HEK293 (cell line): ENCODE results near the gene TUBG2.
A peak's percentile ranks its signal among the peaks of the same experiment; 100 is the strongest.

ENCODE experiments used
- CTCF ChIA-PET: fragments of 350-600 bp; formaldehyde crosslinking; extraction: SDS; loops from one replicate; lab custom pipeline; 2021; ENCODE audit warnings: antibody characterized with exemption; lab: Yijun Ruan, JAX
- POLR2A ChIA-PET: fragments of 300-600 bp; formaldehyde crosslinking; extraction: SDS; loops from one replicate; lab custom pipeline; 2020; ENCODE audit warnings: antibody characterized with exemption, inconsistent platforms; lab: Yijun Ruan, JAX
- H3K27ac ChIP-seq: fragments of 200-500 bp; sonication (Bioruptor generic); 2 replicates; pipeline ENCODE4 v1.5.1; 2014; ENCODE audit warnings: low read depth, low read length, control low read depth, inconsistent platforms; ENCODE audit errors: extremely low read depth
- H3K36me3 ChIP-seq, 2 experiments: fragments of 200-500 bp in 1 of 2; sonication (Bioruptor generic) in 1 of 2; 1 replicate in 1 of 2; 2 replicates in 1 of 2; pipeline ENCODE4 v1.5.1; 2014 to 2017; ENCODE audit warnings: inconsistent platforms in 2 of 2, low read length in 2 of 2; ENCODE audit not compliant: control insufficient read depth in 2 of 2, insufficient read depth in 1 of 2
- H3K4me1 ChIP-seq: fragments of 200-500 bp; sonication (Bioruptor generic); 2 replicates; pipeline ENCODE4 v1.5.1; 2014; ENCODE audit warnings: mild to moderate bottlenecking, low read length, inconsistent platforms; ENCODE audit not compliant: control insufficient read depth, insufficient read depth
- H3K4me3 ChIP-seq: 2 replicates; pipeline ENCODE4 v1.5.1; 2011; ENCODE audit warnings: low read depth, mild to moderate bottlenecking, control low read depth, low read length, moderate library complexity
- H3K9me3 ChIP-seq: fragments of 200-500 bp; sonication (Bioruptor generic); 2 replicates; pipeline ENCODE4 v1.5.1; 2014; ENCODE audit warnings: low read depth, low read length, inconsistent platforms; ENCODE audit not compliant: control insufficient read depth, insufficient read depth
- GLIS2 ChIP-seq: fragments of 450-650 bp; formaldehyde crosslinking; IDR thresholded peaks from 2 replicates; pipeline ENCODE4 v1.5.1; 2016; ENCODE audit warnings: missing biosample characterization, missing genetic modification characterization
- HOXA7 ChIP-seq: sonication (generic); formaldehyde crosslinking; IDR thresholded peaks from 2 replicates; pipeline ENCODE4 v1.8.1; 2022; ENCODE audit warnings: missing genetic modification reagents, borderline replicate concordance
- KLF7 ChIP-seq: fragments of 450-650 bp; formaldehyde crosslinking; IDR thresholded peaks from 2 replicates; pipeline ENCODE4 v1.5.1; 2016; ENCODE audit warnings: missing biosample characterization, missing genetic modification characterization, borderline replicate concordance
- OSR2 ChIP-seq: fragments of 450-650 bp; formaldehyde crosslinking; IDR thresholded peaks from 2 replicates; pipeline ENCODE4 v1.5.1; 2016; ENCODE audit warnings: missing biosample characterization, missing genetic modification characterization
- PATZ1 ChIP-seq: fragments of 450-650 bp; formaldehyde crosslinking; IDR thresholded peaks from 2 replicates; pipeline ENCODE4 v1.5.1; 2016; ENCODE audit warnings: missing biosample characterization, missing genetic modification characterization
- REPIN1 ChIP-seq: fragments of 450-650 bp; formaldehyde crosslinking; IDR thresholded peaks from 2 replicates; pipeline ENCODE4 v1.5.1; 2017; ENCODE audit warnings: missing biosample characterization, missing genetic modification characterization, low read depth
- SP2 ChIP-seq: fragments of 450-650 bp; formaldehyde crosslinking; IDR thresholded peaks from 2 replicates; pipeline ENCODE4 v1.5.1; 2016; ENCODE audit warnings: missing biosample characterization, missing genetic modification characterization
- ZFP3 ChIP-seq: fragments of 450-650 bp; formaldehyde crosslinking; IDR thresholded peaks from 2 replicates; pipeline ENCODE4 v1.5.1; 2016; ENCODE audit warnings: low read depth, missing biosample characterization, missing genetic modification characterization
- ZFP41 ChIP-seq: fragments of 450-650 bp; formaldehyde crosslinking; IDR thresholded peaks from 2 replicates; pipeline ENCODE4 v1.5.1; 2016; ENCODE audit warnings: missing biosample characterization, missing genetic modification characterization, borderline replicate concordance
- ZNF10 ChIP-seq: fragments of 450-650 bp; formaldehyde crosslinking; IDR thresholded peaks from 2 replicates; pipeline ENCODE4 v1.5.1; 2017; ENCODE audit warnings: missing biosample characterization, missing genetic modification characterization
- ZNF114 ChIP-seq: fragments of 450-650 bp; formaldehyde crosslinking; IDR thresholded peaks from 2 replicates; pipeline ENCODE4 v1.5.0; 2017; ENCODE audit warnings: missing biosample characterization, missing genetic modification characterization
- ZNF121 ChIP-seq: fragments of 450-650 bp; formaldehyde crosslinking; IDR thresholded peaks from 2 replicates; pipeline ENCODE4 v1.5.1; 2016; ENCODE audit warnings: missing biosample characterization, missing genetic modification characterization
- ZNF16 ChIP-seq: fragments of 450-650 bp; formaldehyde crosslinking; IDR thresholded peaks from 2 replicates; pipeline ENCODE4 v1.5.1; 2016; ENCODE audit warnings: low read depth, missing biosample characterization, missing genetic modification characterization
- ZNF221 ChIP-seq: fragments of 450-650 bp; formaldehyde crosslinking; IDR thresholded peaks from 2 replicates; pipeline ENCODE4 v1.5.1; 2017; ENCODE audit warnings: missing biosample characterization, missing genetic modification characterization, borderline replicate concordance
- ZNF24 ChIP-seq: fragments of 450-650 bp; formaldehyde crosslinking; IDR thresholded peaks from 2 replicates; pipeline ENCODE4 v1.5.1; 2016; ENCODE audit warnings: missing biosample characterization, missing genetic modification characterization
- ZNF26 ChIP-seq: fragments of 450-650 bp; formaldehyde crosslinking; IDR thresholded peaks from 2 replicates; pipeline ENCODE4 v1.5.1; 2016; ENCODE audit warnings: missing biosample characterization, missing genetic modification characterization
- ZNF394 ChIP-seq: fragments of 450-650 bp; formaldehyde crosslinking; IDR thresholded peaks from 2 replicates; pipeline ENCODE4 v1.5.1; 2016; ENCODE audit warnings: missing biosample characterization, missing genetic modification characterization, mild to moderate bottlenecking, moderate library complexity, borderline replicate concordance
- ZNF404 ChIP-seq: fragments of 450-650 bp; formaldehyde crosslinking; IDR thresholded peaks from 2 replicates; pipeline ENCODE4 v1.5.1; 2017; ENCODE audit warnings: missing biosample characterization, missing genetic modification characterization
- ZNF449 ChIP-seq: fragments of 450-650 bp; formaldehyde crosslinking; IDR thresholded peaks from 2 replicates; pipeline ENCODE4 v1.5.1; 2017; ENCODE audit warnings: missing biosample characterization, mild to moderate bottlenecking, missing genetic modification characterization, moderate library complexity
- ZNF501 ChIP-seq: fragments of 450-650 bp; formaldehyde crosslinking; IDR thresholded peaks from 2 replicates; pipeline ENCODE4 v1.5.1; 2016; ENCODE audit warnings: missing biosample characterization, missing genetic modification characterization
- ZNF548 ChIP-seq: fragments of 450-650 bp; formaldehyde crosslinking; IDR thresholded peaks from 2 replicates; pipeline ENCODE4 v1.5.1; 2016; ENCODE audit warnings: missing biosample characterization, missing genetic modification characterization
- ZNF558 ChIP-seq: fragments of 450-650 bp; formaldehyde crosslinking; IDR thresholded peaks from 2 replicates; pipeline ENCODE4 v1.5.1; 2016; ENCODE audit warnings: missing biosample characterization, missing genetic modification characterization
- ZNF571 ChIP-seq: fragments of 450-650 bp; formaldehyde crosslinking; IDR thresholded peaks from 2 replicates; pipeline ENCODE4 v1.5.0; 2017; ENCODE audit warnings: missing biosample characterization, missing genetic modification characterization
- ZNF600 ChIP-seq: fragments of 450-650 bp; formaldehyde crosslinking; IDR thresholded peaks from 2 replicates; pipeline ENCODE4 v1.5.1; 2016; ENCODE audit warnings: missing biosample characterization, missing genetic modification characterization
- ZNF610 ChIP-seq: fragments of 450-650 bp; formaldehyde crosslinking; IDR thresholded peaks from 2 replicates; pipeline ENCODE4 v1.5.1; 2016; ENCODE audit warnings: missing biosample characterization, missing genetic modification characterization, borderline replicate concordance
- ZNF621 ChIP-seq: fragments of 450-650 bp; formaldehyde crosslinking; IDR thresholded peaks from 2 replicates; pipeline ENCODE4 v1.5.1; 2017; ENCODE audit warnings: missing biosample characterization, missing genetic modification characterization
- ZNF660 ChIP-seq: fragments of 450-650 bp; IDR thresholded peaks from 2 replicates; pipeline ENCODE4 v1.5.1; 2018; ENCODE audit warnings: missing biosample characterization, mild to moderate bottlenecking, missing genetic modification characterization
- ZNF747 ChIP-seq: fragments of 450-650 bp; formaldehyde crosslinking; IDR thresholded peaks from 2 replicates; pipeline ENCODE4 v1.5.1; 2016; ENCODE audit warnings: missing biosample characterization, missing genetic modification characterization
- ZNF776 ChIP-seq: fragments of 450-650 bp; formaldehyde crosslinking; IDR thresholded peaks from 2 replicates; pipeline ENCODE4 v1.5.0; 2017; ENCODE audit warnings: missing biosample characterization, missing genetic modification characterization, borderline replicate concordance
- ZNF791 ChIP-seq: fragments of 450-650 bp; formaldehyde crosslinking; IDR thresholded peaks from 2 replicates; pipeline ENCODE4 v1.5.1; 2016; ENCODE audit warnings: missing biosample characterization, missing genetic modification characterization
- ZNF843 ChIP-seq: fragments of 450-650 bp; formaldehyde crosslinking; IDR thresholded peaks from 2 replicates; pipeline ENCODE4 v1.5.1; 2016; ENCODE audit warnings: missing biosample characterization, missing genetic modification characterization
- TF ChIP-seq, protein P1 (sequence below): fragments of 450-650 bp; formaldehyde crosslinking; IDR thresholded peaks from 2 replicates; pipeline ENCODE4 v1.5.0; 2017; ENCODE audit warnings: missing biosample characterization, missing genetic modification characterization, borderline replicate concordance

The TUBG2 gene

DNA sequence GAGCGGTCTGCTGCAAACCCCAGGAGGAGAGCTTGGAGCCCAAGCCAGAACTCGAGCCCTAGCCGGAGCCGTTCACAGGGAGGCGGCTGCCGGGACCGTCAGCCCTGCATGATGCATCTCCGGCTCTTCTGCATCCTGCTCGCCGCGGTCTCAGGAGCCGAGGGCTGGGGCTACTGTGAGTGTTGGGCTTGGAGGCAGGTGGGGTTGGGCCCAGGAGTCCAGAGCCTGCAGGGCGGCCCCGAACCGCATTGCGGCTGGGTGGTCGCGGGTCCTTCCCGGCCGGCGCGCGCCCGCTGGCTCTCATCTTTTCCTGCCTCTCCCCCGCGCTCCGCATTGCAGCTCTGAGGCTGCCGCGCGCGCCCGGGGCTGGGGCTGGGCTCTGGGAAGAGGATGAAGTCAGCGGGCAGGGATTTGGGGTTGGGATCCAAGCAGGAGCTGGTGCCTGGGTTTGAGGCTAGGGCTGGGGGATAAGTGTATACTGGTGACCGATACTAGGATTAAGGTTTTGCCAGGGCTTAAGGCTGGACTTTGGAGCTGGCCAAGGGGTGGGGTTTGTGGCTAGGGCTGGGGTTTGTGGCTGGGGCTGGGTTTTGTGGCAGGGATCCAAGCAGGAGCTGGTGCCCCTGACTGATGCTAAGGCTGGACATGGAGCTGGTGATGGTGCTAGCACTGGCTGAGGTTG, 23.8 kb downstream of the TUBG2 start:
- CTCF ChIA-PET: interaction anchor here (0.6 to 2.7 kb wide), 11 partner anchors 11 to 955 kb away, joined by 3 to 17 read pairs (median 3); partner anchors contain the start of gene PSMC3IP
- Histone ChIP-seq H3K36me3 (peaks cover 0 to 18% of the 10 kb centered on the region in 2 experiments; a peak in 1 of 3 replicates), H3K4me3 (peak overlapping the region; percentile 60), H3K9me3 (no peaks in the 10 kb centered on the region), H3K27ac (peak overlapping the region; percentile 48; the same call in 1 of the 2 replicates), H3K4me1 (peaks cover 12% of the 10 kb centered on the region)
- POLR2A ChIA-PET: interaction anchor here (0.8 to 1.5 kb wide), 17 partner anchors 15 to 665 kb away, joined by 3 to 11 read pairs (median 4); partner anchors contain the start of genes BECN1, PSMC3IP, RETREG3 and TUBG1
- TF ChIP-seq REPIN1 (no peak), ZNF843 (peak; percentile 3; the same call in 1 of the 2 replicates), OSR2 (no peak), ZNF660 (no peak), ZNF121 (no peak), ZNF10 (tag by site-specific recombination) (no peak; the same call in 1 of the 2 replicates), ZNF221 (tag by site-specific recombination) (no peak), ZNF747 (tag by site-specific recombination) (no peak), KLF7 (tag by site-specific recombination) (no peak), ZNF501 (tag by site-specific recombination) (peak; percentile 42; the same call in 1 of the 2 replicates), HOXA7 (no peak), ZNF16 (tag by site-specific recombination) (no peak), ZNF404 (tag by site-specific recombination) (no peak), SP2 (no peak), ZNF621 (no peak), ZNF610 (peak; percentile 71; the same call in 1 of the 2 replicates), ZFP41 (tag by site-specific recombination) (no peak), PATZ1 (no peak; the same call in 1 of the 2 replicates), ZNF600 (tag by site-specific recombination) (peak; percentile 97), ZFP3 (tag by site-specific recombination) (no peak), ZNF791 (no peak), ZNF776 (tag by site-specific recombination) (no peak), ZNF548 (tag by site-specific recombination) (no peak), ZNF114 (no peak), ZNF449 (tag by site-specific recombination) (peak; percentile 91), ZNF394 (tag by site-specific recombination) (no peak), ZNF24 (no peak; the same call in 1 of the 2 replicates), ZNF26 (tag by site-specific recombination) (no peak), GLIS2 (tag by site-specific recombination) (peak; percentile 44; the same call in 1 of the 2 replicates), ZNF558 (tag by site-specific recombination) (no peak), ZNF571 (tag by site-specific recombination) (no peak)
- TF ChIP-seq, protein P1, sequence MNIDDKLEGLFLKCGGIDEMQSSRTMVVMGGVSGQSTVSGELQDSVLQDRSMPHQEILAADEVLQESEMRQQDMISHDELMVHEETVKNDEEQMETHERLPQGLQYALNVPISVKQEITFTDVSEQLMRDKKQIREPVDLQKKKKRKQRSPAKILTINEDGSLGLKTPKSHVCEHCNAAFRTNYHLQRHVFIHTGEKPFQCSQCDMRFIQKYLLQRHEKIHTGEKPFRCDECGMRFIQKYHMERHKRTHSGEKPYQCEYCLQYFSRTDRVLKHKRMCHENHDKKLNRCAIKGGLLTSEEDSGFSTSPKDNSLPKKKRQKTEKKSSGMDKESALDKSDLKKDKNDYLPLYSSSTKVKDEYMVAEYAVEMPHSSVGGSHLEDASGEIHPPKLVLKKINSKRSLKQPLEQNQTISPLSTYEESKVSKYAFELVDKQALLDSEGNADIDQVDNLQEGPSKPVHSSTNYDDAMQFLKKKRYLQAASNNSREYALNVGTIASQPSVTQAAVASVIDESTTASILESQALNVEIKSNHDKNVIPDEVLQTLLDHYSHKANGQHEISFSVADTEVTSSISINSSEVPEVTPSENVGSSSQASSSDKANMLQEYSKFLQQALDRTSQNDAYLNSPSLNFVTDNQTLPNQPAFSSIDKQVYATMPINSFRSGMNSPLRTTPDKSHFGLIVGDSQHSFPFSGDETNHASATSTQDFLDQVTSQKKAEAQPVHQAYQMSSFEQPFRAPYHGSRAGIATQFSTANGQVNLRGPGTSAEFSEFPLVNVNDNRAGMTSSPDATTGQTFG (tag by site-specific recombination): no peak
